GM21737 (cell line): ENCODE data around the gene MS4A10.

Experiments
- ATAC-seq: cut with Tn5 transposase; IDR thresholded peaks from one replicate; pipeline ENCODE4 v1.9.1; 2021; ENCODE audit warnings: mild to moderate bottlenecking, moderate library complexity; ENCODE audit not compliant: unreplicated experiment

MS4A10 gene

GRCh38 chr11:60847896-60848295 is 62.8 kb downstream of the MS4A10 start:
- ATAC-seq, result no peak

- no peak for ATAC-seq
Observed at GRCh38 chr11:60848714-60849151, 63.6 kb downstream of the MS4A10 start.

- no peak for ATAC-seq
Observed at GRCh38 chr11:60849641-60850520, 64.7 kb downstream of the MS4A10 start.
